ENCODE results near the gene RASGRP2. TPM values are rescaled to one million over a fixed set of nuclear protein-coding genes. Genes with fewer than 3 reads are reported as not detected.

RASGRP2 gene
- total RNA-seq, 1 experiment from 2014 or later, result 26.9 TPM

GRCh38 chr11:64751580-64751979, 7.6 kb upstream of the RASGRP2 start:
- no peaks in the 10 kb centered on the region for H4K20me1 ChIP-seq (ENCODE audit: control insufficient read depth, insufficient read depth, insufficient read length)
- H3K4ac ChIP-seq (ENCODE audit: low read depth, low read length), result no peak overlapping the region
- no peak overlapping the region for H2BK12ac ChIP-seq (ENCODE audit: insufficient read length, low read depth, low read length)
- H2BK120ac ChIP-seq (ENCODE audit: low read depth, low read length, poor library complexity, severe bottlenecking), result no peak overlapping the region
- H3K23ac ChIP-seq (ENCODE audit: insufficient read length, low read depth, low read length), result no peak overlapping the region
- no peak overlapping the region for H3K4me2 ChIP-seq (ENCODE audit: insufficient read depth, insufficient read length, low read length)
- Mint-ChIP-seq H3K4me3 (no peak overlapping the region), H3K27me3 (ENCODE audit: low read depth) (peaks cover 5% of the 10 kb centered on the region), H3K36me3 (ENCODE audit: insufficient read depth in 1 of 3, low read depth in 3 of 3) (peaks cover 0 to 10% (median 0%) of the 10 kb centered on the region in 3 experiments; a peak in 3 of 7 replicates), H3K4me1 (peaks cover 10 to 25% of the 10 kb centered on the region in 2 experiments), H3K9me3 (no peaks in the 10 kb centered on the region), H3K27ac (no peak overlapping the region)
- H2BK20ac ChIP-seq (ENCODE audit: low read depth, low read length, poor library complexity, severe bottlenecking), result no peak overlapping the region
- no peaks in the 10 kb centered on the region for H3K9me3 ChIP-seq (ENCODE audit: control insufficient read depth, low read depth, low read length)
- H2BK15ac ChIP-seq (ENCODE audit: low read depth, low read length), result no peak overlapping the region
- H2BK5ac ChIP-seq (ENCODE audit: insufficient read length, low read length), result no peak overlapping the region
- no peak overlapping the region for H3K27ac ChIP-seq (ENCODE audit: insufficient read length, low read depth, low read length)
- no peak overlapping the region for H3K18ac ChIP-seq (ENCODE audit: insufficient read length, low read depth, low read length)
- H3K4me1 ChIP-seq (ENCODE audit: insufficient read depth, low read length), result no peaks in the 10 kb centered on the region
- no peak overlapping the region for H3T11ph ChIP-seq (ENCODE audit: low read length)
- DNase-seq, result no peak
- H3K23me2 ChIP-seq (ENCODE audit: insufficient read length, low read depth, low read length, poor library complexity, severe bottlenecking), result no peaks in the 10 kb centered on the region
- H3K27me3 ChIP-seq (ENCODE audit: insufficient read depth, low read length), result no peaks in the 10 kb centered on the region
- no CpG with 5 or more reads among the region's 9 CpGs for WGBS (ENCODE audit: extremely low coverage, insufficient read length, low lambda C conversion rate)
- no peak overlapping the region for H2AFZ ChIP-seq (ENCODE audit: low read length)
- no peak overlapping the region for H4K5ac ChIP-seq (ENCODE audit: insufficient read length, low read depth, low read length)
- H3K14ac ChIP-seq (ENCODE audit: insufficient read depth, low read length), result no peak overlapping the region
- H4K91ac ChIP-seq (ENCODE audit: insufficient read length, low read depth, low read length), result no peak overlapping the region
- no peaks in the 10 kb centered on the region for H3K79me1 ChIP-seq (ENCODE audit: insufficient read depth, low read depth, low read length, poor library complexity, severe bottlenecking)
- H3K9ac ChIP-seq (ENCODE audit: extremely low read depth, insufficient read length, low read length), result no peak overlapping the region
- no peak for TF ChIP-seq CTCF (conservative IDR thresholded peaks at IDR 0.05)
- no peak overlapping the region for H3K56ac ChIP-seq (ENCODE audit: insufficient read length, low read depth, low read length)
- H3K79me2 ChIP-seq (ENCODE audit: insufficient read depth, low read length), result no peaks in the 10 kb centered on the region
- H2AK5ac ChIP-seq (ENCODE audit: insufficient read length, low read length), result no peak overlapping the region
- H4K8ac ChIP-seq (replicated peaks; ENCODE audit: insufficient read length, low read depth, low read length), result no peak overlapping the region
